ENCODE data around the gene ADPRHL1.

ADPRHL1 gene

DNA sequence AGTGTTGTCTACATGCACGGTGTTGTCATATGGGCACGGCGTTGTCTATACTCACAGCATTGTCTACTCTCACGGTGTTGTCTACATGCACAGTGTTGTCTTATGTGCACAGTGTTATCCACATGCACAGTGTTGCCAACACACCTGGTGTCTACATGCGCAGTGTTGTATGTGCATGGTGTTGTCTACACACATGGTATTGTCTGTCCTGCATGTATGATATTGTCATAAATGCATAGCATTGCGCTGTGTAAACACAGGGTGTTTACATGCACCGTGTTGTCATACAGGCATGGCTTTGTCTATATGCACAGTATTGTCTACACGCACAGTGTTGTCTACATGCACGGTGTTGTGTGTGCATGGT is 6.8 kb downstream of the ADPRHL1 start:
- no peak for TF ChIP-seq CTCF (IDR thresholded peaks at IDR 0.05; ENCODE audit: low read depth, low read length, poor library complexity, severe bottlenecking)
- no peak for TF ChIP-seq EZH2phosphoT487 (IDR thresholded peaks at IDR 0.05; ENCODE audit: borderline replicate concordance, low read length)
- H3K4me1 ChIP-seq (ENCODE audit: control insufficient read depth, low read length) = peaks cover 65% of the 10 kb centered on the region

GRCh38 chr13:113445791-113446487 is 7.3 kb downstream of the ADPRHL1 start:
- Histone ChIP-seq H3K27ac (ENCODE audit: low read depth, low read length) (peak overlapping the region; percentile 97), H3K9me3 (ENCODE audit: control insufficient read depth, insufficient read depth, low read length) (no peaks in the 10 kb centered on the region), H3K9me2 (replicated peaks; ENCODE audit: control insufficient read depth, low read length) (no peaks in the 10 kb centered on the region), H3K36me3 (ENCODE audit: control insufficient read depth, low read length) (peaks cover 29% of the 10 kb centered on the region), H3K4me3 (ENCODE audit: low read length) (peak overlapping the region; percentile 99), H3K27me3 (ENCODE audit: control insufficient read depth, low read length) (no peaks in the 10 kb centered on the region), H3K79me2 (ENCODE audit: control insufficient read depth, low read length) (peaks cover 24% of the 10 kb centered on the region), H3K4me2 (ENCODE audit: low read length) (peak overlapping the region; percentile 100), H3F3A (ENCODE audit: control insufficient read depth, insufficient read depth) (peaks cover 36% of the 10 kb centered on the region), H3K4me1 (ENCODE audit: control insufficient read depth, low read length) (peaks cover 64% of the 10 kb centered on the region), H4K20me1 (ENCODE audit: control insufficient read depth, insufficient read depth, low read depth, low read length) (no peaks in the 10 kb centered on the region)
- TF ChIP-seq EZH2phosphoT487 (IDR thresholded peaks at IDR 0.05; ENCODE audit: borderline replicate concordance, low read length) (no peak), CTCF (IDR thresholded peaks at IDR 0.05; ENCODE audit: low read depth, low read length, poor library complexity, severe bottlenecking) (no peak)

More for the DNA sequence above, 6.8 kb downstream of the ADPRHL1 start:
- peaks cover 29% of the 10 kb centered on the region for H3K36me3 ChIP-seq (ENCODE audit: control insufficient read depth, low read length)
- H3K9me3 ChIP-seq (ENCODE audit: control insufficient read depth, insufficient read depth, low read length) = no peaks in the 10 kb centered on the region
- no peaks in the 10 kb centered on the region for H3K9me2 ChIP-seq (replicated peaks; ENCODE audit: control insufficient read depth, low read length)
- no peaks in the 10 kb centered on the region for H4K20me1 ChIP-seq (ENCODE audit: control insufficient read depth, insufficient read depth, low read depth, low read length)
- peak overlapping the region; percentile 97 for H3K27ac ChIP-seq (ENCODE audit: low read depth, low read length)
- no peaks in the 10 kb centered on the region for H3K27me3 ChIP-seq (ENCODE audit: control insufficient read depth, low read length)
- H3K79me2 ChIP-seq (ENCODE audit: control insufficient read depth, low read length) = peaks cover 24% of the 10 kb centered on the region
- peak overlapping the region; percentile 99 for H3K4me3 ChIP-seq (ENCODE audit: low read length)
- H3F3A ChIP-seq (ENCODE audit: control insufficient read depth, insufficient read depth) = peaks cover 38% of the 10 kb centered on the region
- H3K4me2 ChIP-seq (ENCODE audit: low read length) = peak overlapping the region; percentile 100

DNA sequence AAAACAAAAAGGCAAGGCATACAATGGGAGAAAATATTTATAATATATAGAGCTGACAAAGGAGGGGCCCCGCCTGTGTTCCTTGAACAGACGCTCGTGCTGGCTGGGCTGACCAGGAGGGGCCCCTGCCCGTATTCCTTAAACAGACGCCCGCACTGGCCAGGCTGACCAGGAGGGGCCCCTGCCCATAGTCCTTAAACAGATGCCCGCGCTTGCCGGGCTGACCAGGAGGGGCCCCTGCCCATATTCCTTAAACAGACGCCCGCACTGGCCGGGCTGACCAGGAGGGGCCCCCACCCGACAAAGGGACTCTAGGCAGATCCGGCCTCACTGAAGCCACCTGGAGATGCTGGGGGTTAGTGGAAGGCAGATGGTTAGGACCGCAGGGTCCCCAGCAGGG is 9.3 kb downstream of the ADPRHL1 start:
- Histone ChIP-seq H3K9me3 (ENCODE audit: control insufficient read depth, insufficient read depth, low read length) (no peaks in the 10 kb centered on the region), H4K20me1 (ENCODE audit: control insufficient read depth, insufficient read depth, low read depth, low read length) (no peaks in the 10 kb centered on the region), H3K27ac (ENCODE audit: low read depth, low read length) (peak overlapping the region; percentile 97), H3K36me3 (ENCODE audit: control insufficient read depth, low read length) (peaks cover 29% of the 10 kb centered on the region), H3K4me3 (ENCODE audit: low read length) (no peak overlapping the region; the same call in 1 of the 2 replicates), H3F3A (ENCODE audit: control insufficient read depth, insufficient read depth) (peaks cover 29% of the 10 kb centered on the region), H3K79me2 (ENCODE audit: control insufficient read depth, low read length) (peaks cover 18% of the 10 kb centered on the region), H3K9me2 (replicated peaks; ENCODE audit: control insufficient read depth, low read length) (no peaks in the 10 kb centered on the region), H3K4me1 (ENCODE audit: control insufficient read depth, low read length) (peaks cover 55% of the 10 kb centered on the region), H3K27me3 (ENCODE audit: control insufficient read depth, low read length) (no peaks in the 10 kb centered on the region), H3K4me2 (ENCODE audit: low read length) (peak overlapping the region; percentile 79; the same call in 1 of the 2 replicates)
- TF ChIP-seq CTCF (IDR thresholded peaks at IDR 0.05; ENCODE audit: low read depth, low read length, poor library complexity, severe bottlenecking) (no peak), EZH2phosphoT487 (IDR thresholded peaks at IDR 0.05; ENCODE audit: borderline replicate concordance, low read length) (no peak)
